GM19328 (cell line): ENCODE measurements around the gene MARCHF11.

Source experiments
- ATAC-seq: cut with Tn5 transposase; IDR thresholded peaks from one replicate; pipeline ENCODE4 v1.9.1; 2021; ENCODE audit warnings: mild to moderate bottlenecking, moderate library complexity; ENCODE audit not compliant: unreplicated experiment

MARCHF11 gene, protein sequence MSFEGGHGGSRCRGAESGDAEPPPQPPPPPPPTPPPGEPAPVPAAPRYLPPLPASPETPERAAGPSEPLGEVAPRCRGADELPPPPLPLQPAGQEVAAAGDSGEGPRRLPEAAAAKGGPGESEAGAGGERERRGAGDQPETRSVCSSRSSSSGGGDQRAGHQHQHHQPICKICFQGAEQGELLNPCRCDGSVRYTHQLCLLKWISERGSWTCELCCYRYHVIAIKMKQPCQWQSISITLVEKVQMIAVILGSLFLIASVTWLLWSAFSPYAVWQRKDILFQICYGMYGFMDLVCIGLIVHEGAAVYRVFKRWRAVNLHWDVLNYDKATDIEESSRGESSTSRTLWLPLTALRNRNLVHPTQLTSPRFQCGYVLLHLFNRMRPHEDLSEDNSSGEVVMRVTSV

DNA sequence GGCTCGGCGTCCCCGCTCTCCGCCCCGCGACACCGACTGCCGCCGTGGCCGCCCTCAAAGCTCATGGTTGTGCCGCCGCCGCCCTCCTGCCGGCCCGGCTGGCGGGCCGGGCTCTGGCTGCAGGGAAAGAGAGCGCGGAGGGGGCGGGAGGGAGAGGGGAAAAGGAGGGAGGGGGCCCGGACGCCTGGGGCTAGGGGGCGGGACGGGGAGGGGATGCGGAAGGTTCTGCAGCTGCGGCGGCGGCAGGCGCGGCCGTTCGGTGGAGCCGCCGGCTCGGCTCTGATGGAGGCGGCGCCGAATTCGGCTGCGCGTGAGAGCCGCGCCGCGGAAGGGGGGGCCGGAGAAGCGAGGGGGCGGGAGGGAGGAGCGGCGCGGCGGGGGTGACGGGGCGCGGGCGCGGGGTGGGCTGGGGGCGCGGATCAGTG lies at the start of gene MARCHF11:
Gene MARCHF11, minus strand, starts transcription at position 281 of the 425 bp plus-strand sequence. Its CDS starts 216 bp downstream, at position 65.
- no peak for ATAC-seq

DNA sequence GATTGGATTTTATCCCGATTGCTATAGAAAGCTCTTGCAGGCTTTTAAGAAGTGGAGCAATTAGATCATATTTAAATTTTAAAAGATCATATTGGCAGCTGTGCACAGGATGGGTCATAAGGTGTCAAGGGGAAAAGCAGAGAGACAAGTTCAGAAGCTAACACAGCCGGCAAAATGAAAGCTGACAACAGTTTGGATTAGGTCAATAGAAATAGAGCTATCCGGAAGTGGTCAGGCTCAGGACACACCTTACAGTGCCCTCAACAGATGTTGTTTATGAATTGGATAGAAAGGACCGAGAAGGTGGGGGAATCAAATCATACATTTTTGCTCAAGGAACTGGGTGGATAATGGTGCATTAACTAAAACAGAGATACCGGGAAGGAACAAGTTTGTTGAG lies 46.3 kb upstream of the MARCHF11 start:
- no peak for ATAC-seq

DNA sequence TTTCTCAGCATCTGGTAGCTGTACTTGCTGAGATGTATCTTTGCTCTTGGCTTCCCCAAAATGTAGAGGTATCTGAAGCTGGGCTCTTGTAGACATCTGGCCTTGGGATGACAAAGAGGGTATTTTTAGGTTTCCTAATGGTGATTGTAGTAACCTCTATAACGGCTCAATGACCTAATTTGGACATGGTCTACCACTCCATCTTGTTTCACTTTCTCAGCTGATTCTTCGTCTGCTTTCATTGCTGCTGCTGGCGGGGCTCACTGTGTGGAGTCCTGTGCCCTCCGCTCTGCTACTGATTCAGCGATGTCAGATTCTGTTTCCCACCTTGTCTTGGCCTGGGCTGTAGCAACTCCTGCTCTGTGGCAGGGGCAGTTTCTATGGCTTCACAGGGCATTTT lies 12.7 kb upstream of the MARCHF11 start:
- no peak for ATAC-seq

DNA sequence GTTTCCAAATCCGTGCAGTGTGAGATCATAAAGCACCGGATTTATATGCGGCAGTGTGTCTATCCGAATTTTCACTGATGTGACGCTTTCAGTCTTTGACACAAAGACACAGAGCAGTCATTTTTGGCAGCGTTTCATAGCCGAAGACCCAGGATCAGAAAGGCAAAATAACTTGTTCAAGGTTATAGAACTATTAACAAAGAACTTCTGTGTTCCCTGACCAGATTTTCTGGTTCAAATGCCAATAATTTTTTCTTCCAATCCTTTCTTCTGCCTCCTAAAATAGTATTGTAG lies 1.1 kb upstream of the MARCHF11 start:
- no peak for ATAC-seq

DNA sequence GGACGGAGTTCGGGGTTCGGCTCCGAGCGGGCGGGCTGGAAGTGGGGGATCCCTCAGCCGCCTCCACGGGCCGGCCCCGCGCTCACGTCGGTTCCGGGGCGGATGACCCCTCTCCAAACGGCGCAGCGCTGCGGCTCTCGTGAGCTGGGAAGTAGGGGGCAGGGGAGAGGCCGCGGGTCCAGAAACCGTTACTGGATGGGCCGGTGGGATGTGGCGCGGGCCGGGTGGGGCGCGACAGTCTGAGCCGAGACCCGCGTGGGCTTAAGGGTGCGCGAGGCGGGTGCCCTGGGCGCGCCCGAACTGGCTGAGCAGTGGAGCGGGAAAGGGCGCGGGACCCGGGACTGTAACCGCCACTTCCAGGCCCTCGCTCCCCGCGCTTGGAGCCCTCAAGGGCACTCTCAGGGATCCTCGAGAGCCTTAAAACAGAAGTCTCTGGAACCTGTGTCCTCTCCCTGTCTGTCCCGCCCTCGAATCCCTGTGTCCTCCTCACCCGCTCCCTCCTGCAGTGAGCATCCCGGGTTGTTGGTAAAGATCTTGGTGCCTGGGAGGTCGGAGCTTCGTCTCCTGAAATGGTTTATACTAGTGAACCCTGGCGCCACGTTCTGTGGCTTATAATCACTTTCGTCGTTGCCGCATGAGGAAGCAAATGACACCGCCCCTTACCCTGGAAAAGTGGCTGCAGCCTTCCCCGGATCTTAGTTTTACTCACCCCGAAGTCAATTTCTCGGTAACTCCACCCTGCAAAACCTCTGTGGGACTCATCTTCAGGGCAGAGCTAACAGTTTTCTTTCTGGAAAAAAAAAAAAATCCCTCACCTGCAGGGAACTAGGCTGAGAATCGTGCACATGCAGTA lies 571 bp upstream of the MARCHF11 start:
- no peak for ATAC-seq

DNA sequence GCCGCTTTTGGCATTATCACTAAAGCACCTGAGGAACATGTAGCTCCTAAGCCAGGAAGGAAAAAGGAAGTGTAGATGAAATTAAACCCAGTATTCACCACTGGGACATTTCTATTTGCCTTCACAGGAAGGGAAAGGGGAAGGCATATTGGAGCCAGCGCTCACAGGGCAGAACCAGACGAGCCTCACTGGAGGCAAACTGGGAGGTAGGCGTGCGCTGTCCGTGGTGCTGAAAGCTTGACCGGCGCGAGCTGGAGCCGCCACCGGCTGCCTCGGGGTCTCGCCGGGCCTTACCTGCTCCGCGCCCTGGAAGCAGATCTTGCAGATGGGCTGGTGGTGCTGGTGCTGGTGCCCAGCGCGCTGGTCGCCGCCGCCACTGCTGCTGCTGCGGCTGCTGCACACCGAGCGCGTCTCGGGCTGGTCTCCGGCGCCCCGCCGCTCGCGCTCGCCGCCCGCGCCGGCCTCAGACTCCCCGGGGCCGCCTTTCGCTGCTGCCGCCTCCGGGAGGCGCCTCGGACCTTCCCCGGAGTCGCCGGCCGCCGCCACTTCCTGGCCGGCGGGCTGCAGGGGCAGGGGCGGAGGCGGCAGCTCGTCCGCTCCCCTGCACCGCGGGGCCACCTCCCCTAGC lies 732 bp downstream of the MARCHF11 start:
- ATAC-seq = no peak

DNA sequence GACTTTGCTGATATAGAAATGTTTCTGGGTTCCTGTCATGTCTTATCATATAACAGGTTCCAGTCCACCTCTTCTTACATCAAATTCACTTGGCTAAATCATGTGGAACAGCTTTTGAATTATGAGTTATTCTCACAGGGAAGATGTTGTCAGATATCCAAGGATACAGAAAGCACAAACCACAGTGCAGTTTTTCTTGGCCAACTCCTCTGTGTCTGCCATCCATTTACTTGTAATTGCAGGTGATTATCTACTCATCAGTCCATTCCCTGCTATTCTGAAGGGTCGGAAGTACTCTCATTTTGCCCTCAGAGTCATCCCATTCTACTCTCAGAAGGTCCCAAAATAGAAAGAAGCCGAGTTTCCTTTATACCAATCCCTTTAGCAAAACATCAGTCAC lies 10.0 kb downstream of the MARCHF11 start:
- no peak for ATAC-seq

DNA sequence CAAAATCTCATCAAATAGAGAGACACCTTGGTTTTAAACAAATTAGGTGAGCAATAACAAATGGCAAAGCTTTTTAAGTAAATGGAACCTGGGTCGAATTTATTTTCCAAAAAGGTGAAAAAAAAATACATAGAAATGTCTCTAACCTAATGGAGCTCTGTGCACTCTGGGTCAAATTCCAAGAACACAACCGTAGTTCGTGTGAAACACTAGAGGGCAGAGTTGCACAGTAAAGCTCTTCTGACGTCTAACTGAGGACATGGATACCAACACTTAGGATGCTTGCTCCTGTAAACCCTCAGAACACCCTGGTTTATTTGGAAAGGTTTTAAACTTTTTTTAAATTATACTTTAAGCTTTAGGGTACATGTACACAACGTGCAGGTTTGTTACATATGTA lies 18.9 kb downstream of the MARCHF11 start:
- peak; percentile 87 for ATAC-seq

DNA sequence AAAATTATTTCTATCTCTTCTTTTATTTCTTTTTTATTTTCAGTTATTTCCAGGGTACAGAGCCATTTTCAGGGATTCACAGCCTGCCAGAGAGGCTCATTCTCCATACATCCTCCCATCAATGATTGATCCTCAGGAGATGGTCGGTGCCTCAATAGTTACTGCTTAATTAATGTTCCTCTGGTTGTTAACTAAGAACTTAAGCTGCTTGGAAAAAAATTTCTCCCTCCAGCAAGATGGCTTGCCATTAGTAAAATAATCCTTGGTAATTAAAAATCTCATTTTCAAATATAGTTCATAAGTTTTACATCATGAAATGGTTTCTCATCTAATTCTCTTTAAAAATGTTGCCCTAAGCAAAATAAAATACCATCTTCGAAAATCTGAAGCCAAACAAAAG lies 20.0 kb downstream of the MARCHF11 start:
- no peak for ATAC-seq

DNA sequence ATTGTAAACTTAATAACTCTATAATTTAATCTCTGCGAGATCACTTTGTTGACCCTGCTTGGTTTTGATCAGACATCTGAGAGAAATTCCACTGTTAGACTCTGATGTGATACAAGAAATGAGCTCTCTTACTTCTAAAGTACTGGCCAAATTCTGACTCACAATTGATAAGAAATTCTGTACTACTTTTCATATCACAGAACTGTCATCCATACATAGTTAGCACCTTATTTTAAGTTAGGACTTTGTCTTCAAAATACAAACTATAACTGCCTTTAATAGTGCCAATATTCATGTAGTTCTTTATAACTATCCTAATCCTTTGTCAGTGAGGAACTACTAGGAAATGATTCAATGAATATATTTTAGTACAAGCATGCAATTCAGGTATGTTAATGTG lies 23.4 kb downstream of the MARCHF11 start:
- no peak for ATAC-seq

DNA sequence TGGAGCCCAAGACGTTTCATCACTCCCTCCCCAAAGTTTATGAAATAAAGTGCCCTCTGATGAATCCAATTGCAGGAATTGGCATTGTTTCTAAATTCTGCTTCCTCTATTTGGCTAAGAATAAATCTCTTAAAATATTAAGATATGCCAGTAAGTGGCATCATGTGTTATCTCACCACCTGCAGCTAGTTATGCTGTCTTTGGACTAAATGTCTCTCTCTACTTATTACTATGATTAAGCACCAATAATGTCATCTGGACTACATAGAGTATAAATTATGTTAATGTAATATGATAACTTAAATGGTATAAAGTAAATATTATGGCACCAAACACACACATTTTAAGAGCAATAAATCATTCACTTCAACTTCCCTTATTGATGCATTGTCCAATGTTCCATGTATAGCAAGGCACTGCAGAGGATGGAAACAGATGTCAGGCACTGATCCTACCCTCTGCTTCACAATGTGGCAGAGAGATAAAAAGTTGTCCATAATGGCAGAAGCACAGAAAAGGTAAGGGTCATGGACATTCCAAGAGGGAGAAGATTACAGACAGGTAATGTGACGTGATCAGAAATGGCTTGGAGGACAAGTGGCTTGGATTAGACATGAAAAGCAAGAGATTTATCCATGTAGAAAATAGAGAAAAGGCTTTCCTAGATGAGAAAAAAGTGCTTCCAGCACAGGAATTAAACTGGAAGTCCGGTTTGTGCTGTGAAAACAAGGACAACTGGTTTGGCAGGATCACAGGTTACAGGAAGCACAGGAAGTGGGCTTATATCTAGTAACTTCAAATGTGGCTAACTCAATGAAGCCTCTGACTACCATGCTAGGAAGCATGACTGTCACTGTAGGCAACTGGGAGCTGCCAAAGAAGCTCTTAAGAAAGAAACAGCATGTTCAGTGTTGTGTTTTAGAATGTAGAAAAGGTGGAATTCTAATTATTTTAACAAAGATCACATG lies 26.7 kb downstream of the MARCHF11 start:
- ATAC-seq = no peak

DNA sequence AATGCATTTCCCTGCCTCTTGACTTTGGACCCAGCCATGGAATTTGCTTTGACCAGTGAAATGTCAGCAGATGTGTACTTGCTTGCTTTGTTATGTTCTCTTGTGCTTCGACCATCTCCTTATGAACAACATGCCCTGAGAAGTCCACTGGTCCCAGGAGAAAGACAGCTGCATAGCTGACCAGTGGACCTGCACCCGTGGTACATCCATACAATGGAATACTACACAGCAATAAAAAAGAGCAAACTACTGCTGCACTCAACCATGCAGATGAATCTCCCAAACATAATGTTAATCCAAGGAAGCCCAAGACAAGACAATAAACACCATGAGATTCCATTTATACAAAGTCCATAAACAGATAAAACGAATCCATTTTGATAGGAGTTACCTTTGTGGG lies 30.0 kb downstream of the MARCHF11 start:
- no peak for ATAC-seq

DNA sequence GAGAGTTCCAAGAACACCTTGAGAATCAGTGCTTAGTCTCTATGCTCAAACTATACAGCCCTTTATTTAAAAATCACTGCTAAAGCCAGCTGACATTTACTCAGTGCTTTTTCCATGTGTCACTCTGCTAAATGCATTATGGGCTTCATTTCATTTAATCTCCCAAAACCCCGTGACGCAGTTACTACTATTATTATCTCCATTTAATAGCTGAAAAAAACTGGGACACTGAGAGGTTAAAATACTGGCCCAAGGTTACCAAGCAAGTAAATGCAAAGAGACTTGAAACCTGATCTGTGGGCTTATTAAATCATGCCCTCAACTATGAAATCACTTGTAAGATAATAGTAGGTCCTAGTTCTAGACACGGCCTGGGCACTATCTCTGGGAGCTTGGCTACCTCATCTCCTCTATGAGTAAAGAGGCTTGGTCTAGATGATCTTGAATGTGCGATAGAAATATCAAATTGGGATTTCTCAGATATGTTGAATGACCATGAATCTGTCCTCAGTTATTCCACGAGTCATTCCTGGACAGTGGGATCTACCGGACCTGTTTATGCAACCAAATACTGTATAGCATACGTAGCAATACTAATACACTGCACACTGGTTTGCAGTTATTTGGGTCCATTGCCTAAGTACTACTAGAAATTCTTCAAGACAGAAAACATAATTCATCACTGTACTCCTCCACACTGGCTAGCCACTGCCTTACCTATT lies 32.3 kb downstream of the MARCHF11 start:
- ATAC-seq = no peak

DNA sequence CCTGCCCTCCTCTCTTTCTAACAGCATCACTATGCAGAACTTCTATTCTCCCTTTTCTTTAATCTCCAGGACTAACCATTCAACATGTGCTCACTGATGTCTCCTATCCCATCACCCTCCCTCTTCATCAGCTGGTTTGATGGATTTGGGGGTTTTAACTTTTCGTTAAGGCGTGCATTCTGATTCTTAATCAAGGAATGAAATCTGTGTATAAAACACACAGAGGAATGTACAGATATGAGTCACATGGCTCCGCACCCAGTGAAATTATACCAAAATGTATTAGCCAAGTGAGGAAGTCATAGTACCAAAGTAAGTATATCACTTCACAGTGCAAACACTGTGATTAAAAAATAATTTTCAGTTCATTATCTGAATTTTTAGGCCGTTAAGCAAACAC lies 35.2 kb downstream of the MARCHF11 start:
- no peak for ATAC-seq

DNA sequence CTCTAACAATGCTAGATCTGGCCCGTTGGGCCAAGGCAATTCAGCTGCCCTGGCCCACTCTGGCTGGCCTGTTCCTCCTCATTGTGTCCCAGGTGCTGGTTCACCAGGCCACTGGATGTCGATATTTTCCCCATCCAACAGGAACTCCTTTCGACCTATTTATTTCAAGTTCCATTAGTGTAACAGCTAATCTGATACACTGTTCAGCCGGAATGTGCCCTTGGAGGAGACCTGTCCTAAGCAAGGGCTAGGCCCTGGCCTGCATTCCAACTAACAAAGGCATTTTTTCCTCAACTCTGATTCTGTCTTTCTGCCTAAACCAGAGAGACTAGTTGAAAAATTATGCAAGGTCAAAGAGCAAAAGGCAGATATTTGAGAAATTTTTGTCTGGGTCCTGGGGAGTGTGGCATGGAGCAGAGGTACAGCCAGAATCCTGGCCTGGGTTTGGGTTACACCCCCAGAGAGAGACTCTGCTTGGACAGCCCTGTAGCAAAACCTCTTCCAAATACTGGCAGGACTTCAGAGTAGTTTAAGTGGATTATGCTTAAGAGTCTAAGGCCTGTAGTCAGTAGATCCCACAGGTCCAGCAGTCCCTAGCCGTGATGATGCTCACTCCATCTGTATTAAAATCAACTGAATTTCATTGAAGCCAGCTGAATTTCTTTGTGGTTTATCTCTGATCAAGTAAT lies 36.1 kb downstream of the MARCHF11 start:
- no peak for ATAC-seq

DNA sequence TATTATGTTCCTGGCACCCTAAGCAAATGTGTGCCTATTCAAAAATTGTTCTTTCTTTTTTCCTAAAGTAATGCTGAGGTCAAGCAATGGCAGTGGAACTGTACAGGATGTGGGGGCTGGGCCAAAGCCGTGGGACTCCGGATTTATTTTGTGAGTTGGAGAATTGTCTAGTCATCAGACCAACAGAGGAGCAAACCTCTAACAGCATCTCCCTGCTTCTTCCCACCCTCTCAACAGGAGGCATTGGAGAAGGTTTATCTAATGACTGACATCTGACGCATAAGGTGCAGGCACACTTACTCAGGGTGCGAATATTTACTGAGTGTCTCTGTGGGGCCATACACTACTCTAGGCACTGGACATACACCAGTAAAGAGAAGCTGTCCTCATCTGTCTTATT lies 38.6 kb downstream of the MARCHF11 start:
- no peak for ATAC-seq

DNA sequence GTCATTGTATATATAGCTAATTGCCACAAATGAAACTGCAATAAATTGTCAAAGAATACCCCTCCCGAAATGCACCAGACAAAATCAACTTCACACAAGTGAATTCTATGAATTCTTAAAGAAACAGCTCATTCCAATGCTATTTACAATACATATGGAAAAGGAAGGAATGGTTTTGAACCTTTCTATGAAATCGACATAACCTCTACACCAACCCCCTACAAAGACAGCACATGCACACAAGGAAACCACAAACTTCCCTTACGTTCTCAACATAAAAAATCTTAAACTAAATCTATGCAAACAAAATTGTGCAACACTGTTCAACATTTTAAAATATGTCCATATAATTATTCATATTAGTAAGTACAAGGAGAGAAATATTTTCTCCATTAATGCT lies 39.2 kb downstream of the MARCHF11 start:
- no peak for ATAC-seq

DNA sequence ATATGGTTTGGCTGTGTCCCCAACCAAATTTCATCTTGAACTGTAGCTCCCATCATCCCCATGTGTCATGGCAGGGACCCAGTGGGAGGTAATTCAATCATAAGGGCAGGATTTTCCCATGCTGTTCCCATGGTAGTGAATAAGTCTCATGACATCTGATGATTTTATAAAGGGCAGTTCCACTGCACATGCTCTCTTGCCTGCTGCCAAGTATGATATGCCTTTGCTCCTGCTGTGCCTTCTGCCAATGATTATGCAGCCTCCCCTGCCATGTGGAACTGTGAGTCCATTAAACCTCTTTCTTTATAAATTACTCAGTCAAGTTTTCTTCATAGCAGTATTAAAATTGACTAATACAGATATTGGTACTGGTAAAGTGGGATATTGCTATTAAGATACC lies 42.4 kb downstream of the MARCHF11 start:
- ATAC-seq = no peak

DNA sequence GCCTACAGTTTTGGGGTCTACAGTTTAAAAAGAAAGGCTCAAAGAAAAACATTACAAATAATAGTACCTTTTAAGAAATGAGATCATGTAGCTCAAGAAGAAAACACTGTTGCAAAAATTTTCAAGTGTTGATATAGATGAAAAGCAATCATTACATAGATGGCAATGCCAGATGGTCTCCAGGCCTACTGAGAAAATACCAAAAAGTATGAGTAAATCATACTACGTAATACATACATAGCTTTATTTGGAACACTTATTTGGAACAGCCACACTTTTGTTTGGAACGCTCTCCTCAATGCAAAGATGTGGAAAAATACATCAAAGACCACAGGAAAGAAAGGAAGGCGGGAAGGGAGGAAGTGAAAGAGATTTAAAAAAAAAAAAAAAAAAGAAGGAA lies 44.1 kb downstream of the MARCHF11 start:
- no peak for ATAC-seq
